WERI-Rb-1 (cell line): ENCODE results near the gene ACOT9.

Experiments
- DNase-seq: peaks from one replicate; pipeline ENCODE4 v3.0.0-alpha.2; 2020
- H3K27ac ChIP-seq: fragments of 250-450 bp; sonication (Bioruptor Pico); 2 replicates; pipeline ENCODE4 v1.5.1; 2020; ENCODE audit warnings: mild to moderate bottlenecking, moderate library complexity
- H3K27me3 ChIP-seq: fragments of 250-450 bp; sonication (Bioruptor Pico); 2 replicates; pipeline ENCODE4 v1.5.1; 2021; ENCODE audit warnings: mild to moderate bottlenecking, low read depth, moderate library complexity; ENCODE audit not compliant: insufficient read depth, severe bottlenecking
- H3K36me3 ChIP-seq: fragments of 250-450 bp; sonication (Bioruptor Pico); 2 replicates; pipeline ENCODE4 v1.5.1; 2020; ENCODE audit warnings: mild to moderate bottlenecking, moderate library complexity
- H3K4me3 ChIP-seq: 2 replicates; pipeline ENCODE4 v1.5.1; 2011; ENCODE audit warnings: low read depth, mild to moderate bottlenecking, control low read depth, low read length
- H3K9me3 ChIP-seq: fragments of 250-450 bp; sonication (Bioruptor Pico); 2 replicates; pipeline ENCODE4 v1.5.1; 2021; ENCODE audit warnings: mild to moderate bottlenecking, moderate library complexity; ENCODE audit not compliant: severe bottlenecking
- TF ChIP-seq, protein P1 (sequence below): IDR thresholded peaks from 2 replicates; pipeline ENCODE4 v1.5.1; 2011; ENCODE audit warnings: low read depth, mild to moderate bottlenecking, control low read depth, inconsistent platforms, low read length

ACOT9 gene

GRCh38 chrX:23670528-23670927, 72.5 kb downstream of the ACOT9 start:
- Histone ChIP-seq H3K9me3 (no peaks in the 10 kb centered on the region), H3K27ac (no peak overlapping the region), H3K36me3 (peaks cover 6% of the 10 kb centered on the region), H3K27me3 (peaks cover 11% of the 10 kb centered on the region), H3K4me3 (no peak overlapping the region)
- TF ChIP-seq, protein P1, sequence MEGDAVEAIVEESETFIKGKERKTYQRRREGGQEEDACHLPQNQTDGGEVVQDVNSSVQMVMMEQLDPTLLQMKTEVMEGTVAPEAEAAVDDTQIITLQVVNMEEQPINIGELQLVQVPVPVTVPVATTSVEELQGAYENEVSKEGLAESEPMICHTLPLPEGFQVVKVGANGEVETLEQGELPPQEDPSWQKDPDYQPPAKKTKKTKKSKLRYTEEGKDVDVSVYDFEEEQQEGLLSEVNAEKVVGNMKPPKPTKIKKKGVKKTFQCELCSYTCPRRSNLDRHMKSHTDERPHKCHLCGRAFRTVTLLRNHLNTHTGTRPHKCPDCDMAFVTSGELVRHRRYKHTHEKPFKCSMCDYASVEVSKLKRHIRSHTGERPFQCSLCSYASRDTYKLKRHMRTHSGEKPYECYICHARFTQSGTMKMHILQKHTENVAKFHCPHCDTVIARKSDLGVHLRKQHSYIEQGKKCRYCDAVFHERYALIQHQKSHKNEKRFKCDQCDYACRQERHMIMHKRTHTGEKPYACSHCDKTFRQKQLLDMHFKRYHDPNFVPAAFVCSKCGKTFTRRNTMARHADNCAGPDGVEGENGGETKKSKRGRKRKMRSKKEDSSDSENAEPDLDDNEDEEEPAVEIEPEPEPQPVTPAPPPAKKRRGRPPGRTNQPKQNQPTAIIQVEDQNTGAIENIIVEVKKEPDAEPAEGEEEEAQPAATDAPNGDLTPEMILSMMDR: no peak
- DNase-seq: no peak

- TF ChIP-seq, protein P1: no peak
- no peak for DNase-seq
- Histone ChIP-seq H3K27me3 (peaks cover 11% of the 10 kb centered on the region), H3K27ac (no peak overlapping the region), H3K36me3 (peaks cover 4% of the 10 kb centered on the region), H3K9me3 (no peaks in the 10 kb centered on the region), H3K4me3 (peak overlapping the region; percentile 70)
These were observed 74.7 kb downstream of the ACOT9 start for GRCh38 chrX:23668335-23668734.

DNA sequence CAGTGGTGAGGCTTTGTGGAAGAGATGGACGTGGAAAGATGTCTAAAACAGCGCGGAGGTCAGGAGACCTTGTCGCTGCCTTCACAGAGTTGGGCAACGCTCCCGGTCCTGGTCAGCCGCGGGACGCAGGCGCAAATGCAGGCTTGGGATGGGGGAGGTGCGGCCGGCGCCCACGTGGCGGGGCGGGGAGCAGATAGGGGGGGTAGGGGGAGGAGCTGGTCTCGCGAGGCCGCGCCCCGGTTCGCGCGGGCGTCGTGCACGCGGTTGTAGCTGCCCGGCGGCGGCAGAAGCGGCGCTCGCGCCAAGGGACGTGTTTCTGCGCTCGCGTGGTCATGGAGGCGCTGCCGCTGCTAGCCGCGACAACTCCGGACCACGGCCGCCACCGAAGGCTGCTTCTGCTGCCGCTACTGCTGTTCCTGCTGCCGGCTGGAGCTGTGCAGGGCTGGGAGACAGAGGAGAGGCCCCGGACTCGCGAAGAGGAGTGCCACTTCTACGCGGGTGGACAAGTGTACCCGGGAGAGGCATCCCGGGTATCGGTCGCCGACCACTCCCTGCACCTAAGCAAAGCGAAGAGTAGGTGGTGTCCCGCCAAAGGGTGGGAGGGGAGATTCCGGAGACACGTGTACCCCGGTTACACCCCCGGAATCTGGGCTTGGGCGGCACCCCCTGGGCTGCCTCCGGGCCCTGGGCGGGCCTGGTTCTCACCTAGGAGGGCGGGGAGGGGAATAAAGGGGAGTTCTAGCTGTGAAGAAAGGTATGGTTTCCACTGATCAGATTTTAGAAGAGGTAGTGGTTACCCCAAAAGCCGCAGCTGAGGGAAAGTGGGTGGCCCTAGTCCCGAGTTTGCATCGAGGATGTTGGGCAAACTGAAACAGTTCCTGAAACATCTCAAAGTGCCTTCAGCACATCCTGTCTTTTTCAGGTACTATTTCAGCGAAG, 75.6 kb downstream of the ACOT9 start, which contains the start of gene PRDX4:
Gene PRDX4, plus strand, starts transcription at position 255 of the 939 bp plus-strand sequence. Its CDS starts 78 bp downstream, at position 333.
- Histone ChIP-seq H3K27me3 (peaks cover 11% of the 10 kb centered on the region), H3K9me3 (no peaks in the 10 kb centered on the region), H3K36me3 (no peaks in the 10 kb centered on the region; the same call in 1 of the 2 replicates), H3K4me3 (peak within 1 kb of the TSS; percentile 70), H3K27ac (peak within 1 kb of the TSS; percentile 76)
- DNase-seq: peak; percentile 87
- TF ChIP-seq, protein P1: no peak

DNA sequence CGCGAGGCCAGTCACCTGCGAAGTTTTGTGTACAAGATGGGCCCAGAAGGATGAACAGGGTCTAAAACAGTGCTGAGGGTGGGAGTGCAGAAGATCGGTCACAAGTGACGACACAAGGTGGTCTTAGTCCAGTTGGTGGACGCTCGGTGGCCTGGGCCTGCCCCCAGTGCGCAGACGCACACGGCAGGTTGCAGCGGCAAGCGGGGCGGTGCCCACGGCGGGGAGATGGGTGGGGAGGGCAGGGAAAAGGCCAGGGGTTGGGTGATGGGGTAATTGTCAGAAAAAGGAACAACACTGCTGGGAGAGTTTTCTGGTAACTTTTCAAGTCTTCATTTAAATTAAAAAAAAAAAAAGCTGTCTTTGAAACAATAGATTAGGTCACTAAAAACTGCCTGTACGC, 76.8 kb downstream of the ACOT9 start:
- TF ChIP-seq, protein P1: no peak
- no peak overlapping the region for H3K27ac ChIP-seq
- no peaks in the 10 kb centered on the region for H3K36me3 ChIP-seq
- DNase-seq: no peak
- H3K9me3 ChIP-seq: no peaks in the 10 kb centered on the region
- no peak overlapping the region for H3K4me3 ChIP-seq
- peaks cover 11% of the 10 kb centered on the region for H3K27me3 ChIP-seq

GRCh38 chrX:23664496-23664895, 78.6 kb downstream of the ACOT9 start:
- TF ChIP-seq, protein P1: no peak
- Histone ChIP-seq H3K9me3 (no peaks in the 10 kb centered on the region), H3K4me3 (no peak overlapping the region), H3K27me3 (peaks cover 13% of the 10 kb centered on the region), H3K36me3 (no peaks in the 10 kb centered on the region), H3K27ac (no peak overlapping the region)
- no peak for DNase-seq
